ENCODE measurements around the gene PRSS56.

- TF ChIP-seq CTCF (IDR thresholded peaks at IDR 0.05) (no peak), POLR2AphosphoS5 (IDR thresholded peaks at IDR 0.05; ENCODE audit: low read depth, low read length) (no peak), REST (IDR thresholded peaks at IDR 0.05; ENCODE audit: insufficient read depth in 1 of 2, low read depth in 2 of 2, low read length in 1 of 2) (no peak)
Measured at GRCh38 chr2:232482301-232483238, 37.6 kb upstream of the PRSS56 start.
